H9 (cell line): ENCODE data around the gene SLC1A1. TPM values are rescaled to one million over a fixed set of nuclear protein-coding genes. Genes with fewer than 3 reads are reported as not detected.

ENCODE experiments used
- DNase-seq: peaks from one replicate; pipeline ENCODE4 v3.0.0-alpha.2; 2017
- H2AFZ ChIP-seq: one replicate; pipeline ENCODE4 v1.6.1; 2013; ENCODE audit warnings: mild to moderate bottlenecking, low read length, control low read depth, moderate library complexity
- H2AK5ac ChIP-seq: 2 replicates; pipeline ENCODE4 v1.6.1; 2013; ENCODE audit warnings: low read length, control low read depth, mixed read lengths; ENCODE audit not compliant: insufficient read length
- H2BK120ac ChIP-seq: one replicate; pipeline ENCODE4 v1.6.1; 2013; ENCODE audit warnings: low read depth, mild to moderate bottlenecking, low read length, control low read depth, inconsistent platforms; ENCODE audit not compliant: poor library complexity, severe bottlenecking
- H2BK12ac ChIP-seq: 2 replicates; pipeline ENCODE4 v1.6.1; 2013; ENCODE audit warnings: low read length, control low read depth, mixed read lengths, low read depth; ENCODE audit not compliant: insufficient read length
- H2BK15ac ChIP-seq: 2 replicates; pipeline ENCODE4 v1.6.1; 2013; ENCODE audit warnings: low read depth, low read length, control low read depth
- H2BK20ac ChIP-seq: one replicate; pipeline ENCODE4 v1.6.1; 2013; ENCODE audit warnings: low read depth, mild to moderate bottlenecking, low read length, control low read depth, inconsistent platforms; ENCODE audit not compliant: poor library complexity, severe bottlenecking
- H2BK5ac ChIP-seq: 2 replicates; pipeline ENCODE4 v1.6.1; 2013; ENCODE audit warnings: low read length, control low read depth, mixed read lengths; ENCODE audit not compliant: insufficient read length
- H3K14ac ChIP-seq: 2 replicates; pipeline ENCODE4 v1.6.1; 2013; ENCODE audit warnings: low read length, control low read depth; ENCODE audit not compliant: insufficient read depth
- H3K18ac ChIP-seq: 2 replicates; pipeline ENCODE4 v1.6.1; 2013; ENCODE audit warnings: low read depth, mild to moderate bottlenecking, mixed read lengths, low read length, control low read depth; ENCODE audit not compliant: insufficient read length
- H3K23ac ChIP-seq: 2 replicates; pipeline ENCODE4 v1.6.1; 2013; ENCODE audit warnings: low read length, control low read depth, mixed read lengths, low read depth; ENCODE audit not compliant: insufficient read length
- H3K23me2 ChIP-seq: 2 replicates; pipeline ENCODE4 v1.6.1; 2013; ENCODE audit warnings: low read depth, mild to moderate bottlenecking, mixed read lengths, low read length, control low read depth; ENCODE audit not compliant: insufficient read length, poor library complexity, severe bottlenecking
- H3K27ac ChIP-seq: 2 replicates; pipeline ENCODE4 v1.5.1; 2013; ENCODE audit warnings: low read length, control low read depth, mixed read lengths, low read depth; ENCODE audit not compliant: insufficient read length
- H3K27me3 ChIP-seq: 2 replicates; pipeline ENCODE4 v1.6.1; 2013; ENCODE audit warnings: low read length, control low read depth, inconsistent platforms; ENCODE audit not compliant: insufficient read depth
- H3K4ac ChIP-seq: 2 replicates; pipeline ENCODE4 v1.6.1; 2013; ENCODE audit warnings: low read depth, mild to moderate bottlenecking, control low read depth, inconsistent platforms, low read length, moderate library complexity
- H3K4me1 ChIP-seq: 2 replicates; pipeline ENCODE4 v1.6.1; 2013; ENCODE audit warnings: low read length, control low read depth, inconsistent platforms; ENCODE audit not compliant: insufficient read depth
- H3K4me2 ChIP-seq: 2 replicates; pipeline ENCODE4 v1.6.1; 2013; ENCODE audit warnings: low read length, control low read depth, mixed read lengths; ENCODE audit not compliant: insufficient read length, insufficient read depth
- H3K56ac ChIP-seq: 2 replicates; pipeline ENCODE4 v1.6.1; 2013; ENCODE audit warnings: low read depth, mild to moderate bottlenecking, mixed read lengths, low read length, control low read depth; ENCODE audit not compliant: insufficient read length
- H3K79me1 ChIP-seq: 2 replicates; pipeline ENCODE4 v1.6.1; 2013; ENCODE audit warnings: low read depth, mild to moderate bottlenecking, moderate library complexity, low read length, control low read depth, inconsistent platforms; ENCODE audit not compliant: insufficient read depth, poor library complexity, severe bottlenecking
- H3K79me2 ChIP-seq: 2 replicates; pipeline ENCODE4 v1.6.1; 2013; ENCODE audit warnings: low read length, control low read depth, inconsistent platforms; ENCODE audit not compliant: insufficient read depth
- H3K9ac ChIP-seq: 2 replicates; pipeline ENCODE4 v1.6.1; 2013; ENCODE audit warnings: low read length, control low read depth, mixed read lengths; ENCODE audit not compliant: insufficient read length; ENCODE audit errors: extremely low read depth
- H3K9me3 ChIP-seq: one replicate; pipeline ENCODE4 v1.6.1; 2013; ENCODE audit warnings: low read depth, low read length, inconsistent platforms; ENCODE audit not compliant: control insufficient read depth
- H3T11ph ChIP-seq: one replicate; pipeline ENCODE4 v1.6.1; 2013; ENCODE audit warnings: mild to moderate bottlenecking, low read length, control low read depth, inconsistent platforms
- H4K20me1 ChIP-seq: one replicate; pipeline ENCODE4 v1.6.1; 2013; ENCODE audit not compliant: control insufficient read depth, insufficient read length, insufficient read depth
- H4K5ac ChIP-seq: 2 replicates; pipeline ENCODE4 v1.6.1; 2013; ENCODE audit warnings: low read depth, mild to moderate bottlenecking, mixed read lengths, low read length, control low read depth; ENCODE audit not compliant: insufficient read length
- H4K8ac ChIP-seq: replicated peaks from 2 replicates; pipeline ENCODE4 v1.6.1; 2013; ENCODE audit warnings: low read length, control low read depth, mixed read lengths, low read depth; ENCODE audit not compliant: insufficient read length
- H4K91ac ChIP-seq: 2 replicates; pipeline ENCODE4 v1.6.1; 2013; ENCODE audit warnings: low read depth, mild to moderate bottlenecking, moderate library complexity, mixed read lengths, low read length, control low read depth; ENCODE audit not compliant: insufficient read length
- H3K27ac Mint-ChIP-seq, 3 experiments: 2 replicates in 2 of 3; 3 replicates in 1 of 3; pipeline ENCODE4 v1.8.0; 2020 to 2021; ENCODE audit warnings: mixed read lengths in 3 of 3, mild to moderate bottlenecking in 1 of 3, moderate library complexity in 1 of 3
- H3K27me3 Mint-ChIP-seq: 2 replicates; pipeline ENCODE4 v1.8.0; 2021; ENCODE audit warnings: low read depth, mild to moderate bottlenecking, moderate library complexity, mixed read lengths
- H3K36me3 Mint-ChIP-seq, 3 experiments: 2 replicates in 2 of 3; 3 replicates in 1 of 3; pipeline ENCODE4 v1.8.0; 2020 to 2021; ENCODE audit warnings: low read depth in 3 of 3, mixed read lengths in 3 of 3; ENCODE audit not compliant: insufficient read depth in 1 of 3
- H3K4me1 Mint-ChIP-seq, 2 experiments: 2 replicates each; pipeline ENCODE4 v1.8.0; 2020; ENCODE audit warnings: mixed read lengths in 2 of 2
- H3K4me3 Mint-ChIP-seq, 2 experiments: 2 replicates in 1 of 2; 3 replicates in 1 of 2; pipeline ENCODE4 v1.8.0; 2020 to 2021; ENCODE audit warnings: mild to moderate bottlenecking in 2 of 2, mixed read lengths in 2 of 2, moderate library complexity in 1 of 2
- H3K9me3 Mint-ChIP-seq, 2 experiments: 2 replicates in 1 of 2; 3 replicates in 1 of 2; pipeline ENCODE4 v1.8.0; 2020; ENCODE audit warnings: mild to moderate bottlenecking in 2 of 2, mixed read lengths in 2 of 2, moderate library complexity in 1 of 2
- WGBS: extraction: QIAGEN DNeasy Blood & Tissue Kit; methylation state at CpG from one replicate; pipeline ENCODE4 v1.1.7; 2013; ENCODE audit warnings: missing lambda C conversion rate, low lambda C conversion rate, mixed read lengths; ENCODE audit not compliant: insufficient read length; ENCODE audit errors: extremely low coverage; 5-methylcytosine and 5-hydroxymethylcytosine counted together
- total RNA-seq: library from RNA; stranded (reverse); gene quantifications from 2 replicates; pipeline ENCODE4 v1.2.1, GENCODE V29; 2021
- TF ChIP-seq, protein P1 (sequence below): fragments of 200-600 bp; sonication (generic); conservative IDR thresholded peaks from 3 replicates; pipeline ENCODE4 v1.8.0; 2021; ENCODE audit warnings: antibody characterized with exemption, mild to moderate bottlenecking

Gene SLC1A1
- total RNA-seq, 1 experiment from 2014 or later: 4.7 TPM

DNA sequence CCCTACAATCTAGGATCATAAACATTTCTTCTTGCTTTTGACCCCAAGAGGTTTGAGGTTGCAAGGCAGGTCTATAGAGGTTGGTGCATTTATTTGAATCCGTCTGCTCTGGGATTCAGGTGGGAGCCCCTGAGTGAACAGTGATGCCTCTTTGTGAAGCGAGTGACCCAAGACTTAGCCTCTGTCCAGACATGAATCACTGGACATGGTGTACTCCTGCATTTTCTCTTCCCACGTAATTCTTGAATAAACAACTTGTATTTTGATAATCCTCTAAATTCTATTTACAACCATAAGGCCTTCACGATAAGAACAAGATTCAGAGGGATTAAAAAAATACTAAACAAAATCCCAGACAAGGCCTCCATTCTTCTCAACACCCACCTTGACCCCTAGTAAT, 104.3 kb downstream of the SLC1A1 start:
- Histone ChIP-seq H3K79me1 (no peaks in the 10 kb centered on the region), H2AFZ (no peak overlapping the region), H3K4me1 (peaks cover 4% of the 10 kb centered on the region; the same call in 1 of the 2 replicates), H3K14ac (no peak overlapping the region), H3K79me2 (no peaks in the 10 kb centered on the region), H3K9ac (no peak overlapping the region), H2BK120ac (no peak overlapping the region), H3K4ac (no peak overlapping the region), H2AK5ac (no peak overlapping the region), H2BK5ac (no peak overlapping the region), H4K8ac (no peak overlapping the region), H3K56ac (no peak overlapping the region), H4K5ac (no peak overlapping the region), H4K91ac (no peak overlapping the region), H3K4me2 (no peak overlapping the region), H3K27me3 (no peaks in the 10 kb centered on the region), H3K23ac (no peak overlapping the region), H3K27ac (no peak overlapping the region), H2BK20ac (no peak overlapping the region), H2BK15ac (no peak overlapping the region), H4K20me1 (no peaks in the 10 kb centered on the region), H2BK12ac (no peak overlapping the region), H3K18ac (no peak overlapping the region), H3T11ph (no peak overlapping the region), H3K9me3 (no peaks in the 10 kb centered on the region), H3K23me2 (no peaks in the 10 kb centered on the region)
- Mint-ChIP-seq H3K27ac (no peak overlapping the region), H3K36me3 (no peaks in the 10 kb centered on the region; a peak in 1 of 7 replicates), H3K4me3 (no peak overlapping the region), H3K4me1 (peaks cover 15 to 16% of the 10 kb centered on the region in 2 experiments), H3K9me3 (no peaks in the 10 kb centered on the region), H3K27me3 (no peaks in the 10 kb centered on the region)
- TF ChIP-seq, protein P1, sequence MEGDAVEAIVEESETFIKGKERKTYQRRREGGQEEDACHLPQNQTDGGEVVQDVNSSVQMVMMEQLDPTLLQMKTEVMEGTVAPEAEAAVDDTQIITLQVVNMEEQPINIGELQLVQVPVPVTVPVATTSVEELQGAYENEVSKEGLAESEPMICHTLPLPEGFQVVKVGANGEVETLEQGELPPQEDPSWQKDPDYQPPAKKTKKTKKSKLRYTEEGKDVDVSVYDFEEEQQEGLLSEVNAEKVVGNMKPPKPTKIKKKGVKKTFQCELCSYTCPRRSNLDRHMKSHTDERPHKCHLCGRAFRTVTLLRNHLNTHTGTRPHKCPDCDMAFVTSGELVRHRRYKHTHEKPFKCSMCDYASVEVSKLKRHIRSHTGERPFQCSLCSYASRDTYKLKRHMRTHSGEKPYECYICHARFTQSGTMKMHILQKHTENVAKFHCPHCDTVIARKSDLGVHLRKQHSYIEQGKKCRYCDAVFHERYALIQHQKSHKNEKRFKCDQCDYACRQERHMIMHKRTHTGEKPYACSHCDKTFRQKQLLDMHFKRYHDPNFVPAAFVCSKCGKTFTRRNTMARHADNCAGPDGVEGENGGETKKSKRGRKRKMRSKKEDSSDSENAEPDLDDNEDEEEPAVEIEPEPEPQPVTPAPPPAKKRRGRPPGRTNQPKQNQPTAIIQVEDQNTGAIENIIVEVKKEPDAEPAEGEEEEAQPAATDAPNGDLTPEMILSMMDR: no peak
- WGBS: no CpG with 5 or more reads among the region's 4 CpGs
- DNase-seq: no peak
